ENCODE measurements around the gene SCRG1.

GRCh38 chr4:173413036-173413435, 14.1 kb upstream of the SCRG1 start:
- TF ChIP-seq, protein P1, sequence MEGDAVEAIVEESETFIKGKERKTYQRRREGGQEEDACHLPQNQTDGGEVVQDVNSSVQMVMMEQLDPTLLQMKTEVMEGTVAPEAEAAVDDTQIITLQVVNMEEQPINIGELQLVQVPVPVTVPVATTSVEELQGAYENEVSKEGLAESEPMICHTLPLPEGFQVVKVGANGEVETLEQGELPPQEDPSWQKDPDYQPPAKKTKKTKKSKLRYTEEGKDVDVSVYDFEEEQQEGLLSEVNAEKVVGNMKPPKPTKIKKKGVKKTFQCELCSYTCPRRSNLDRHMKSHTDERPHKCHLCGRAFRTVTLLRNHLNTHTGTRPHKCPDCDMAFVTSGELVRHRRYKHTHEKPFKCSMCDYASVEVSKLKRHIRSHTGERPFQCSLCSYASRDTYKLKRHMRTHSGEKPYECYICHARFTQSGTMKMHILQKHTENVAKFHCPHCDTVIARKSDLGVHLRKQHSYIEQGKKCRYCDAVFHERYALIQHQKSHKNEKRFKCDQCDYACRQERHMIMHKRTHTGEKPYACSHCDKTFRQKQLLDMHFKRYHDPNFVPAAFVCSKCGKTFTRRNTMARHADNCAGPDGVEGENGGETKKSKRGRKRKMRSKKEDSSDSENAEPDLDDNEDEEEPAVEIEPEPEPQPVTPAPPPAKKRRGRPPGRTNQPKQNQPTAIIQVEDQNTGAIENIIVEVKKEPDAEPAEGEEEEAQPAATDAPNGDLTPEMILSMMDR (IDR thresholded peaks at IDR 0.05; ENCODE audit: low read depth, low read length) = no peak
- TF ChIP-seq MYC (IDR thresholded peaks at IDR 0.05; ENCODE audit: low read depth, low read length) = no peak

Data from NB4 (cell line).